GM12878 (cell line): ENCODE measurements around the gene HIVEP2. TPM values are rescaled to one million over a fixed set of nuclear protein-coding genes. Genes with fewer than 3 reads are reported as not detected.

ENCODE experiments used
- ATAC-seq: fragments of 200-7000 bp; cut with Tn5 transposase; 3 replicates; pipeline ENCODE4 v1.9.1; 2020; ENCODE audit warnings: mild to moderate bottlenecking, moderate library complexity
- BruUV-seq: library from RNA; stranded (reverse); fragments of 400-500 nt; replicated peaks from 2 replicates; lab custom pipeline; 2021; lab: Mats Ljungman, UMichigan
- CTCF ChIA-PET: fragments of 300-600 bp; sonication (Branson Sonifier 250); formaldehyde crosslinking; extraction: SDS; loops from one replicate; lab custom pipeline; 2021; ENCODE audit warnings: inconsistent platforms; lab: Yijun Ruan, JAX
- POLR2A ChIA-PET: fragments of 350-600 bp; formaldehyde crosslinking; extraction: SDS; loops from one replicate; lab custom pipeline; 2021; ENCODE audit warnings: inconsistent platforms; lab: Charles Lee
- RAD21 ChIA-PET: fragments of 300-600 bp; sonication (Branson Sonifier 250); formaldehyde crosslinking; loops from one replicate; lab custom pipeline; 2023; ENCODE audit warnings: antibody characterized with exemption; ENCODE audit not compliant: unreplicated experiment; lab: Charles Lee
- SMC1A ChIA-PET: fragments of 300-600 bp; sonication (Branson Sonifier 250); formaldehyde crosslinking; loops from one replicate; lab custom pipeline; 2023; ENCODE audit not compliant: unreplicated experiment, uncharacterized antibody; lab: Charles Lee
- DNase-seq: peaks from one replicate; pipeline ENCODE4 v3.0.0-alpha.2; 2011; ENCODE audit warnings: low read depth, low spot score
- FAIRE-seq: peaks from 3 replicates; lab custom pipeline; 2011; peaks lifted over from hg19 to GRCh38; lab: Jason Lieb, UNC
- H2AFZ ChIP-seq: 2 replicates; pipeline ENCODE4 v1.6.0; 2011; ENCODE audit warnings: low read depth, low read length, control low read depth; ENCODE audit not compliant: control insufficient read depth
- H3K27ac ChIP-seq: 2 replicates; pipeline ENCODE4 v1.5.1; 2011; ENCODE audit warnings: control low read depth; ENCODE audit not compliant: control insufficient read depth, insufficient read depth
- H3K27me3 ChIP-seq, 2 experiments: replicated peaks in 1 of 2; 2 replicates each; pipeline versions ENCODE4 v1.6.0 to v1.6.1; 2011; ENCODE audit warnings: low read length in 1 of 2; ENCODE audit not compliant: control insufficient read depth in 2 of 2, insufficient read depth in 2 of 2
- H3K36me3 ChIP-seq, 2 experiments: 2 replicates each; pipeline ENCODE4 v1.5.1; 2011; ENCODE audit warnings: low read length in 1 of 2; ENCODE audit not compliant: control insufficient read depth in 2 of 2, insufficient read depth in 2 of 2
- H3K4me1 ChIP-seq: 2 replicates; pipeline ENCODE4 v1.6.1; 2011; ENCODE audit warnings: mild to moderate bottlenecking, low read length, moderate library complexity, mixed read lengths; ENCODE audit not compliant: control insufficient read depth, insufficient read depth
- H3K4me2 ChIP-seq: 2 replicates; pipeline ENCODE4 v1.6.0; 2011; ENCODE audit warnings: control low read depth; ENCODE audit not compliant: control insufficient read depth, insufficient read depth
- H3K4me3 ChIP-seq: fragments of 200-600 bp; sonication (generic); 2 replicates; pipeline ENCODE4 v1.5.1; 2016
- H3K79me2 ChIP-seq: 2 replicates; pipeline ENCODE4 v1.6.0; 2011; ENCODE audit warnings: low read length; ENCODE audit not compliant: control insufficient read depth, insufficient read depth
- H3K9ac ChIP-seq: 2 replicates; pipeline ENCODE4 v1.8.0; 2011; ENCODE audit warnings: low read length, control low read depth, mixed read lengths; ENCODE audit not compliant: control insufficient read depth, insufficient read depth
- H3K9me3 ChIP-seq: replicated peaks from 3 replicates; pipeline ENCODE4 v1.5.1; 2011; ENCODE audit warnings: mild to moderate bottlenecking, low read length; ENCODE audit not compliant: control insufficient read depth, insufficient read depth
- H4K20me1 ChIP-seq: 2 replicates; pipeline ENCODE4 v1.6.0; 2011; ENCODE audit not compliant: control insufficient read depth, insufficient read depth
- JUNB ChIP-seq: IDR thresholded peaks from 2 replicates; pipeline ENCODE4 v1.6.1; 2016; ENCODE audit warnings: antibody characterized with exemption, mild to moderate bottlenecking
- JUND ChIP-seq: IDR thresholded peaks from 2 replicates; pipeline ENCODE4 v1.6.1; 2012; ENCODE audit warnings: low read depth, mild to moderate bottlenecking, low read length, improper control_type of control experiment, moderate library complexity
- RBBP5 ChIP-seq: fragments of 200-600 bp; sonication (generic); conservative IDR thresholded peaks from 2 replicates; pipeline ENCODE4 v1.6.1; 2016
- SPI1 ChIP-seq: IDR thresholded peaks from 2 replicates; pipeline ENCODE4 v1.6.1; 2011; ENCODE audit warnings: low read depth, mild to moderate bottlenecking, low read length, moderate library complexity, borderline replicate concordance; ENCODE audit not compliant: insufficient read depth
- YY1 ChIP-seq: IDR thresholded peaks from 2 replicates; pipeline ENCODE4 v1.6.1; 2011; ENCODE audit warnings: low read depth, mild to moderate bottlenecking, low read length
- WGBS: methylation state at CpG from one replicate; pipeline ENCODE4 v1.1.6; 2016; ENCODE audit warnings: low lambda C conversion rate; ENCODE audit not compliant: insufficient replicate concordance, insufficient coverage; ENCODE audit errors: missing lambda C conversion rate; 5-methylcytosine and 5-hydroxymethylcytosine counted together
- in situ Hi-C: fragments of 300-500 bp; cut with MboI; formaldehyde crosslinking; loops from 9 replicates; pipeline ENCODE4 v1.14.3; 2018; ENCODE audit warnings: mixed read lengths
- intact Hi-C: fragments of 100-400 bp; cut with micrococcal nuclease; formaldehyde crosslinking; loops from one replicate; pipeline ENCODE4 v1.14.2; 2022; ENCODE audit not compliant: unreplicated experiment
- polyA plus RNA-seq, 11 experiments: library from polyadenylated mRNA; depleted of rRNA in 4 of 11; unstranded in 6 of 11; stranded (reverse) in 5 of 11; fragments of >200 nt; fragmentation: Nextera tagmentation in 4 of 11; fragmentation: Illumina TruSeq in 1 of 11; extraction: Ambion mirVana in 4 of 11; extraction: Trizol in 1 of 11; gene quantifications; 1 replicate in 1 of 11; 2 replicates in 10 of 11; pipeline versions ENCODE4 v1.2.1 to v1.2.3, GENCODE V29; 2011 to 2016; ENCODE audit warnings: inconsistent platforms in 2 of 11, missing spikeins in 2 of 11, low read depth in 1 of 11
- total RNA-seq, 4 experiments: library from RNA; depleted of rRNA in 3 of 4; stranded (reverse); fragments of >200 nt in 3 of 4; fragmentation: Illumina TruSeq in 1 of 4; extraction: Trizol in 1 of 4; gene quantifications; 2 replicates each; pipeline versions ENCODE4 v1.2.1 to v1.2.3, GENCODE V29; 2013 to 2021
- TF ChIP-seq, protein P1 (sequence below): IDR thresholded peaks from 2 replicates; pipeline ENCODE4 v1.6.1; 2012; ENCODE audit warnings: low read depth, low read length, improper control_type of control experiment
- TF ChIP-seq, protein P2 (sequence below): fragments of 450-650 bp; IDR thresholded peaks from 2 replicates; pipeline ENCODE4 v1.6.1; 2018; ENCODE audit warnings: borderline replicate concordance, mild to moderate bottlenecking; ENCODE audit not compliant: partially characterized antibody

Gene HIVEP2
- total and polyA plus RNA-seq, 10 of the 15 experiments (the other 5 are each of a cell fraction or from before 2014, with no cell fraction given) = 1.2 to 15.7 (median 10.2) TPM

DNA sequence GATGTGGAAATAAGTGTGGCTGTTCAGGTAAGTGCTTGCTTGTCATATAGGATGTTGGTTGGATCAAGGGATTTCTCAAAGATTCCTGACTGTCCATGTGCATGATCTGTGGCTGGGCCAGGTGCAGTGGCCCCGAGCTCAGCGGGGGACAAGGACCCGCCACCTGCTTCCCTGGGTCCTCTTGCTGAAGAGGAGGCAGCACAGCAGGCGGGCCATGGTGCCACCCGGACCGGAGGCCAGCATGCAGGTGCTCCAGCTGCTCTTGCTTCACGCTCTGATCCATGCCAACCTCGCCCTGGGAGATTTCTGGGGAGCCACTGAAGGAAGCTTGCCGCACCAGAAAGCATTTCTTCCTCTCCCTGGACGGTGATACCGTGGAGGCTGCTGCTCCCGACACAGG is 173.8 kb downstream of the HIVEP2 start:
- Histone ChIP-seq H3K9me3 (no peaks in the 10 kb centered on the region), H3K79me2 (no peaks in the 10 kb centered on the region), H3K4me3 (no peak overlapping the region), H3K9ac (no peak overlapping the region), H3K27me3 (no peaks in the 10 kb centered on the region), H3K27ac (no peak overlapping the region), H4K20me1 (no peaks in the 10 kb centered on the region), H3K36me3 (peaks cover 36 to 38% of the 10 kb centered on the region in 2 experiments), H3K4me2 (no peak overlapping the region), H3K4me1 (no peaks in the 10 kb centered on the region), H2AFZ (no peak overlapping the region)
- 96% methylated on average over 12 of the region's 12 CpGs for WGBS
- POLR2A ChIA-PET = no interaction called here
- FAIRE-seq (no peak), DNase-seq (no peak), ATAC-seq (no peak)
- TF ChIP-seq JUNB (no peak), JUND (no peak), RBBP5 (no peak), YY1 (no peak), SPI1 (no peak)
- TF ChIP-seq, protein P1, sequence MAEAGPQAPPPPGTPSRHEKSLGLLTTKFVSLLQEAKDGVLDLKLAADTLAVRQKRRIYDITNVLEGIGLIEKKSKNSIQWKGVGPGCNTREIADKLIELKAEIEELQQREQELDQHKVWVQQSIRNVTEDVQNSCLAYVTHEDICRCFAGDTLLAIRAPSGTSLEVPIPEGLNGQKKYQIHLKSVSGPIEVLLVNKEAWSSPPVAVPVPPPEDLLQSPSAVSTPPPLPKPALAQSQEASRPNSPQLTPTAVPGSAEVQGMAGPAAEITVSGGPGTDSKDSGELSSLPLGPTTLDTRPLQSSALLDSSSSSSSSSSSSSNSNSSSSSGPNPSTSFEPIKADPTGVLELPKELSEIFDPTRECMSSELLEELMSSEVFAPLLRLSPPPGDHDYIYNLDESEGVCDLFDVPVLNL = no peak
- TF ChIP-seq, protein P2, sequence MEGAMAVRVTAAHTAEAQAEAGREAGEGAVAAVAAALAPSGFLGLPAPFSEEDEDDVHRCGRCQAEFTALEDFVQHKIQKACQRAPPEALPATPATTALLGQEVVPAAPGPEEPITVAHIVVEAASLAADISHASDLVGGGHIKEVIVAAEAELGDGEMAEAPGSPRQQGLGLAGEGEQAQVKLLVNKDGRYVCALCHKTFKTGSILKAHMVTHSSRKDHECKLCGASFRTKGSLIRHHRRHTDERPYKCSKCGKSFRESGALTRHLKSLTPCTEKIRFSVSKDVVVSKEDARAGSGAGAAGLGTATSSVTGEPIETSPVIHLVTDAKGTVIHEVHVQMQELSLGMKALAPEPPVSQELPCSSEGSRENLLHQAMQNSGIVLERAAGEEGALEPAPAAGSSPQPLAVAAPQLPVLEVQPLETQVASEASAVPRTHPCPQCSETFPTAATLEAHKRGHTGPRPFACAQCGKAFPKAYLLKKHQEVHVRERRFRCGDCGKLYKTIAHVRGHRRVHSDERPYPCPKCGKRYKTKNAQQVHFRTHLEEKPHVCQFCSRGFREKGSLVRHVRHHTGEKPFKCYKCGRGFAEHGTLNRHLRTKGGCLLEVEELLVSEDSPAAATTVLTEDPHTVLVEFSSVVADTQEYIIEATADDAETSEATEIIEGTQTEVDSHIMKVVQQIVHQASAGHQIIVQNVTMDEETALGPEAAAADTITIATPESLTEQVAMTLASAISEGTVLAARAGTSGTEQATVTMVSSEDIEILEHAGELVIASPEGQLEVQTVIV = no peak
- CTCF ChIA-PET = interaction anchor here (0.6 kb wide), 1 partner anchor 1089 kb away, joined by 3 read pairs; no protein-coding TSS in a partner anchor
- no TSS peak for BruUV-seq
- SMC1A ChIA-PET = no interaction called here
- intact Hi-C loops (no loop called here), in situ Hi-C loops (no loop called here)
- RAD21 ChIA-PET = no interaction called here
